CD4-positive, alpha-beta memory T cell (primary cell): ENCODE data around the gene OR2L3. TPM values are rescaled to one million over a fixed set of nuclear protein-coding genes. Genes with fewer than 3 reads are reported as not detected.

Experiments used
- CTCF ChIA-PET: fragments of 350-600 bp; sonication (Branson Sonifier 250); formaldehyde crosslinking; loops from one replicate; lab custom pipeline; 2021; ENCODE audit warnings: inconsistent platforms; ENCODE audit not compliant: partially characterized antibody; lab: Charles Lee
- POLR2A ChIA-PET: fragments of 350-600 bp; sonication (Branson Sonifier 250); formaldehyde crosslinking; loops from one replicate; lab custom pipeline; 2021; ENCODE audit not compliant: partially characterized antibody; lab: Charles Lee
- DNase-seq, 5 donors: peaks; one replicate each; pipeline versions ENCODE4 v3.0.0 to v3.0.0-alpha.2; 2020 to 2022; ENCODE audit warnings: mixed read lengths in 1 of 5
- H3K27ac ChIP-seq: one replicate; pipeline ENCODE4 v1.7.0; 2013; ENCODE audit warnings: low read depth, low read length
- H3K27me3 ChIP-seq: 2 replicates; pipeline ENCODE4 v1.7.0; 2013; ENCODE audit warnings: mild to moderate bottlenecking, low read length, moderate library complexity; ENCODE audit not compliant: insufficient read depth
- H3K36me3 ChIP-seq: 2 replicates; pipeline ENCODE4 v1.7.0; 2013; ENCODE audit warnings: mild to moderate bottlenecking, low read length, moderate library complexity; ENCODE audit not compliant: insufficient read depth
- H3K4me1 ChIP-seq: 2 replicates; pipeline ENCODE4 v1.7.0; 2013; ENCODE audit warnings: mild to moderate bottlenecking, low read length, moderate library complexity; ENCODE audit not compliant: insufficient read depth
- H3K4me3 ChIP-seq, 2 donors: one replicate each; pipeline ENCODE4 v1.7.0; 2013; ENCODE audit warnings: low read length in 2 of 2, mild to moderate bottlenecking in 1 of 2
- H3K9me3 ChIP-seq, 2 donors: one replicate each; pipeline ENCODE4 v1.7.0; 2013; ENCODE audit warnings: low read length in 2 of 2, control low read depth in 1 of 2; ENCODE audit not compliant: control insufficient read depth in 1 of 2
- H3K27ac Mint-ChIP-seq, 7 donors: one replicate each; pipeline ENCODE4 v1.8.0; 2020 to 2021; ENCODE audit warnings: mixed read lengths in 7 of 7, mild to moderate bottlenecking in 6 of 7, inconsistent platforms in 3 of 7, moderate library complexity in 3 of 7
- H3K27me3 Mint-ChIP-seq, 2 donors: one replicate each; pipeline ENCODE4 v1.8.0; 2020 to 2021; ENCODE audit warnings: mixed read lengths in 2 of 2
- H3K36me3 Mint-ChIP-seq, 2 donors: one replicate each; pipeline ENCODE4 v1.8.0; 2020 to 2021; ENCODE audit warnings: mixed read lengths in 2 of 2, inconsistent platforms in 1 of 2, mild to moderate bottlenecking in 1 of 2
- H3K4me1 Mint-ChIP-seq, 4 donors: one replicate each; pipeline ENCODE4 v1.8.0; 2020 to 2021; ENCODE audit warnings: mixed read lengths in 4 of 4, mild to moderate bottlenecking in 1 of 4
- H3K4me3 Mint-ChIP-seq, 8 donors: one replicate each; pipeline ENCODE4 v1.8.0; 2020 to 2021; ENCODE audit warnings: mixed read lengths in 8 of 8, mild to moderate bottlenecking in 7 of 8, moderate library complexity in 6 of 8, inconsistent platforms in 3 of 8
- H3K9me3 Mint-ChIP-seq, 8 donors: one replicate each; pipeline ENCODE4 v1.8.0; 2020 to 2021; ENCODE audit warnings: mixed read lengths in 8 of 8, mild to moderate bottlenecking in 5 of 8, inconsistent platforms in 3 of 8, moderate library complexity in 1 of 8
- intact Hi-C: fragments of 100-400 bp; cut with micrococcal nuclease; formaldehyde crosslinking; loops from one replicate; pipeline ENCODE4 v1.15.1; 2023
- polyA plus RNA-seq, 2 donors: library from polyadenylated mRNA; unstranded; fragments of 300-500 nt; fragmentation: Illumina TruSeq; gene quantifications; one replicate each; pipeline ENCODE4 v1.2.3, GENCODE V29; 2021
- total RNA-seq, 2 experiments: library from RNA; stranded (reverse); gene quantifications; one replicate each; pipeline ENCODE4 v1.2.3, GENCODE V29; 2021

Gene OR2L3, protein sequence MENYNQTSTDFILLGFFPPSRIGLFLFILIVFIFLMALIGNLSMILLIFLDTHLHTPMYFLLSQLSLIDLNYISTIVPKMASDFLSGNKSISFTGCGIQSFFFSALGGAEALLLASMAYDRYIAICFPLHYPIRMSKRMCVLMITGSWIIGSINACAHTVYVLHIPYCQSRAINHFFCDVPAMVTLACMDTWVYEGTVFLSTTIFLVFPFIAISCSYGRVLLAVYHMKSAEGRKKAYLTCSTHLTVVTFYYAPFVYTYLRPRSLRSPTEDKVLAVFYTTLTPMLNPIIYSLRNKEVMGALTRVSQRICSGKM
- total RNA-seq (under 1 TPM; 0.11 to 0.17 TPM), polyA plus RNA-seq (not detected)

DNA sequence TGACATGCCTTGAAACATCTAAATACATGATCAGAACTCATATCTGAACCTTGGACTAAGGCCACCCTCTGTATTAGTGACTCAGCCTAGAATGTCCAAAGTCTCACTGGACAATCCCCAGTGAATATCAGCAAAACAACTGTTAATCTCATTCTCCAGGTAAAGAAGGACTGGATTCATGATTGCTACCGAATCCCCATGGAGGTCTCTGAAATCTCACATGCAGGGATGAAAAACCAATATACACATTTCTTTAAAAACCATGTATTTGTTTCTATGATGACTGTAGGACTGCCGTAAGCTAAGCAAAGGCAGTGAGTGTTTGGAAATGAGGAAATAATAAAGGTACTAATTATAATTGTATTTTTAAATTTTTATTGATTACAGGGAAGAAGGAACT is at the start of gene OR2L3:
OR2L3 (plus strand) TSS at position 301 of the 400 bp plus-strand sequence. CDS start 13,846 bp downstream, outside the sequence.
- no peak within 1 kb of the TSS for H3K27ac ChIP-seq
- H3K9me3 Mint-ChIP-seq = peaks cover 3 to 24% (median 20%) of the 10 kb centered on the region in 8 donors
- no peak within 1 kb of the TSS for H3K4me3 ChIP-seq
- H3K4me1 Mint-ChIP-seq = no peaks in the 10 kb centered on the region
- no peak for DNase-seq
- POLR2A ChIA-PET = no interaction called here
- no peaks in the 10 kb centered on the region for H3K9me3 ChIP-seq
- CTCF ChIA-PET = no interaction called here
- H3K27me3 Mint-ChIP-seq = no peaks in the 10 kb centered on the region
- H3K4me3 Mint-ChIP-seq = no peak within 1 kb of the TSS
- H3K36me3 Mint-ChIP-seq = no peaks in the 10 kb centered on the region
- H3K27ac Mint-ChIP-seq = no peak within 1 kb of the TSS
- no peaks in the 10 kb centered on the region for H3K4me1 ChIP-seq
- no peaks in the 10 kb centered on the region for H3K27me3 ChIP-seq
- intact Hi-C loops = no loop called here
- no peaks in the 10 kb centered on the region for H3K36me3 ChIP-seq

DNA sequence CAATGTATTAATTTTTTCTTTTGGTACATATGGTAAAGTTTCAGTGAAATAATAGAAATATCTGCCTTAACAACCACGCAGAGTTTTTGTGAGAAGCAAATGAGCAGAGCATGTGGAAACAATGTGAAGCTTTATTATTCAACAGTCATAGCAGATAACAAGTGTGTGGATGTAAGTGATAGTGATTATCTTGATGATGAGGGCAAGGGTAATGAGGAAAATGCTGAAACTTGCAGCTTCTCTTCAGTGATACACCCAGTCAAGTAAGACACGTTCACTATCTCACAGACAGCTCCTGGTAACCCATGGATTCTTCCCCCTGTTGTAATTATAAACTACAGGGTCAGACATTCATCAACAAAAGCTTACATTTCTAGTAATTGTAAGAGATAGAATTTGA is 47.8 kb upstream of the OR2L3 start:
- Histone ChIP-seq H3K9me3 (no peaks in the 10 kb centered on the region), H3K27me3 (no peaks in the 10 kb centered on the region), H3K27ac (no peak overlapping the region), H3K4me3 (no peak overlapping the region), H3K4me1 (no peaks in the 10 kb centered on the region), H3K36me3 (no peaks in the 10 kb centered on the region)
- ChIA-PET CTCF (no interaction called here), POLR2A (no interaction called here)
- Mint-ChIP-seq H3K4me1 (no peaks in the 10 kb centered on the region), H3K9me3 (peaks cover 0 to 11% (median 2%) of the 10 kb centered on the region in 8 donors), H3K4me3 (no peak overlapping the region), H3K27ac (no peak overlapping the region), H3K27me3 (no peaks in the 10 kb centered on the region), H3K36me3 (peaks cover 0 to 2% of the 10 kb centered on the region in 2 donors)
- intact Hi-C loops = no loop called here
- DNase-seq = no peak

DNA sequence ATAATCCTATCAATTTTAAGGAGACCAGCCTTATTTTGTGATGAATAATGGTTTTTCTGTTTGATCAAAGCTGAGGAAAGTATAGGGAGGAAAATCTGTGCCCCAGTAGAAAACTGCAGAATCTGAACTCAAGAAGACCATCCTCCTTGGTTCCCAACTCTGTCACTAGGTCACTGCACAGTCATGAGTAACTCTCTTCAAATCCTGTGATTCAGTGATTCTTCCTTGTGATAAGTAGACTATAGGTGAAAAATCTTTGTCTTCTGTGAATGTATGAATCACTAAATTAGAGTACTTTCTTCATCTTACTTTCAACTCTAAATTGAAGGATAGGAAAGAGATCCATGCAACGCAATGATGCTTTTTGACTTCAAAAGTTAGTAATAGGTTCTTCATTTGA is 46.5 kb upstream of the OR2L3 start:
- no peaks in the 10 kb centered on the region for H3K4me1 ChIP-seq
- Mint-ChIP-seq H3K27ac (no peak overlapping the region), H3K36me3 (peaks cover 0 to 2% of the 10 kb centered on the region in 2 donors), H3K4me3 (no peak overlapping the region), H3K9me3 (peaks cover 0 to 10% (median 2%) of the 10 kb centered on the region in 8 donors), H3K4me1 (no peaks in the 10 kb centered on the region), H3K27me3 (no peaks in the 10 kb centered on the region)
- H3K27me3 ChIP-seq = no peaks in the 10 kb centered on the region
- ChIA-PET CTCF (no interaction called here), POLR2A (no interaction called here)
- H3K4me3 ChIP-seq = no peak overlapping the region
- DNase-seq = no peak
- intact Hi-C loops = no loop called here
- no peaks in the 10 kb centered on the region for H3K36me3 ChIP-seq
- no peak overlapping the region for H3K27ac ChIP-seq
- H3K9me3 ChIP-seq = no peaks in the 10 kb centered on the region

DNA sequence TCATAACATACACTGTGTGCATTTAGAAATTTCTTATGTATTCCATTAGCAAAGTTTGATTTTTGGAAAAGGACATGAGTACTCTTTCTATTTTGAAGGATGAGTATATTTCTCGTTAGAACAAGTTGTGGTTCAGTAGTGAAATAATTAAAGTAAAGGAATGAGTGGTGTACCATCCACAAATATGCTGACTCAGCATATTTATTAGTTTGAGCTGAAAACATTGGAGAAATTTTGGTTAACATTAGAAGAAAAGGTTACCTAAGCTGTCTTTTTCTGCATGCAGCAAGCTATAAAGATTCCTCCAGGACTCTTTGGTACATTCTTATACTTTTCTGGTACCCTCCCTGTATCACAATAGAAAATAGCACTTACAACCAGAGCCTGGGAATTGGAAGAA is 38.9 kb upstream of the OR2L3 start:
- H3K27me3 Mint-ChIP-seq = no peaks in the 10 kb centered on the region
- CTCF ChIA-PET = no interaction called here
- Histone ChIP-seq H3K36me3 (no peaks in the 10 kb centered on the region), H3K4me3 (no peak overlapping the region), H3K4me1 (no peaks in the 10 kb centered on the region), H3K27ac (no peak overlapping the region), H3K9me3 (peaks cover 0 to 10% of the 10 kb centered on the region in 2 donors), H3K27me3 (no peaks in the 10 kb centered on the region)
- H3K4me3 Mint-ChIP-seq = no peak overlapping the region
- H3K36me3 Mint-ChIP-seq = peaks cover 5 to 6% of the 10 kb centered on the region in 2 donors
- H3K27ac Mint-ChIP-seq = no peak overlapping the region
- peaks cover 3 to 52% (median 43%) of the 10 kb centered on the region in 8 donors for H3K9me3 Mint-ChIP-seq
- DNase-seq = no peak
- intact Hi-C loops = no loop called here
- no peaks in the 10 kb centered on the region for H3K4me1 Mint-ChIP-seq
- POLR2A ChIA-PET = no interaction called here

DNA sequence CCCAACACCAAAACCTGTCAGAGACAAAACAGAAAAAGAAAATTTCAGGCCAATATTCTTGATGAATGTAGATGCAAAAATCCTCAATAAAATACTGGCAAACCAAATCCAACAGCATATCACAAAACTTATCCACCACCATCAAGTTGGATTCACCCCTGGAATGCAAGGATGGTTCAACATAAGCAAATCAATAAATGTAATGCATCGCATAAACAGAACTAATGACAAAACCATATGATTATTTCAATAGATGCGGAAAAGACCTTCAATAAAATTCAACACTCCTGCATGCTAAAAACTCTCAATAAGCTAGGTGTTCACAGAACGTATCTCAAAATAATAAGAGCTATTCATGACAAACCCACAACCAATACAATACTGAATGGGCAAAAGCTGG is 37.0 kb upstream of the OR2L3 start:
- Histone ChIP-seq H3K36me3 (no peaks in the 10 kb centered on the region), H3K4me3 (no peak overlapping the region), H3K27ac (no peak overlapping the region), H3K4me1 (no peaks in the 10 kb centered on the region), H3K9me3 (peaks cover 0 to 10% of the 10 kb centered on the region in 2 donors), H3K27me3 (no peaks in the 10 kb centered on the region)
- CTCF ChIA-PET = no interaction called here
- POLR2A ChIA-PET = no interaction called here
- Mint-ChIP-seq H3K27ac (no peak overlapping the region), H3K9me3 (peaks cover 5 to 61% (median 41%) of the 10 kb centered on the region in 8 donors), H3K4me1 (no peaks in the 10 kb centered on the region), H3K36me3 (peaks cover 5 to 6% of the 10 kb centered on the region in 2 donors), H3K27me3 (no peaks in the 10 kb centered on the region), H3K4me3 (no peak overlapping the region)
- DNase-seq = peak in 1 of 5 donors; percentile 2
- intact Hi-C loops = no loop called here

DNA sequence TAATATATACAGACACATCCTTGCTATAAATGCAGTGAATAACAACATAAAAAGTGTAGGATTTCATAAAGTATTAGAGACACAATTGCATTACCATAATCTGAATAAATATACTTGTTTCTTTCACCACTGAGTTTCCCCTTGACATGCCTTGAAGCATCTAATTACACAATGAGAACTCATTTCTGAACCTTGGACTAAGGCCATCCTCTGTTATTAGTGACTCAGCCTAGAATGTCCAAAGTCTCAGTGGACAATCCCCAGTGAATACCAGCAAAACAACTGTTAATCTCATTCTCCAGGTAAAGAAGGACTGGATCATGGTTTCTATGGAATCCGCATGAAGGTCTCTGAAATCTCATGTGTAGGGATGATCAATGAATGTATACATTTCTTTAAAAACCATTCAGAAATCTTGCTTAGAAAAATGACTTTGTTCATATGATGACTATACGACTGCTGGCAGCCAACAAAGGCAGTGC is 33.4 kb upstream of the OR2L3 start, which contains the start of gene OR2L5:
OR2L5 (plus strand) TSS at position 432 of the 482 bp plus-strand sequence. CDS start 8,288 bp downstream, outside the sequence.
- peaks cover 0 to 10% of the 10 kb centered on the region in 2 donors for H3K9me3 ChIP-seq
- H3K4me3 ChIP-seq = no peak within 1 kb of the TSS
- Mint-ChIP-seq H3K27ac (no peak within 1 kb of the TSS), H3K36me3 (peaks cover 5% of the 10 kb centered on the region in 2 donors), H3K9me3 (peaks cover 5 to 60% (median 34%) of the 10 kb centered on the region in 8 donors), H3K4me1 (no peaks in the 10 kb centered on the region), H3K4me3 (no peak within 1 kb of the TSS), H3K27me3 (no peaks in the 10 kb centered on the region)
- ChIA-PET POLR2A (no interaction called here), CTCF (no interaction called here)
- no peaks in the 10 kb centered on the region for H3K4me1 ChIP-seq
- intact Hi-C loops = no loop called here
- DNase-seq = no peak
- no peaks in the 10 kb centered on the region for H3K27me3 ChIP-seq
- no peaks in the 10 kb centered on the region for H3K36me3 ChIP-seq
- no peak within 1 kb of the TSS for H3K27ac ChIP-seq

DNA sequence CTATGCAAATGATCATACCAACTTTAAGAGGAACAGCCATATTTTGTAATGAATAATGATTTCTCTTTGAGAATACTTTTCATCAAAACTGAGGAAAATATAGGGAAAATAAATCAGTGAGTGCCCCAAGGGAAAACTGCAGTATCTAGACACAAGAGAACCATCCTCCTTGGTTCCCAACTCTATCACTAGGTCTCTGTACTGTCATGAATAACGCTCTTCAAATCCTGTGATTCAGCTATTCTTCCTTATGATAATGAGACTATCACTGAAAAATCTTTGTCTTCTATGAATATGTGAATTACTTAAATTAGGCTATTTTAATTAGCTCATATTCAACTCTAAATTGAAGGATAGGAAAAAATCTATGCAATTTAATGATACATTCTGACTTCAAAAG is 30.8 kb upstream of the OR2L3 start:
- no peaks in the 10 kb centered on the region for H3K27me3 ChIP-seq
- no peaks in the 10 kb centered on the region for H3K4me1 Mint-ChIP-seq
- no peak overlapping the region for H3K27ac ChIP-seq
- H3K36me3 Mint-ChIP-seq = peaks cover 0 to 4% of the 10 kb centered on the region in 2 donors
- H3K36me3 ChIP-seq = no peaks in the 10 kb centered on the region
- H3K9me3 Mint-ChIP-seq = peaks cover 1 to 35% (median 14%) of the 10 kb centered on the region in 8 donors
- no peak overlapping the region for H3K4me3 Mint-ChIP-seq
- peaks cover 0 to 5% of the 10 kb centered on the region in 2 donors for H3K9me3 ChIP-seq
- H3K27ac Mint-ChIP-seq = no peak overlapping the region
- H3K27me3 Mint-ChIP-seq = no peaks in the 10 kb centered on the region
- no peak overlapping the region for H3K4me3 ChIP-seq
- no peaks in the 10 kb centered on the region for H3K4me1 ChIP-seq
- POLR2A ChIA-PET = no interaction called here
- no peak for DNase-seq
- intact Hi-C loops = no loop called here
- CTCF ChIA-PET = no interaction called here
